ENCODE measurements around the gene BPIFB1. TPM values are rescaled to one million over a fixed set of nuclear protein-coding genes. Genes with fewer than 3 reads are reported as not detected.

BPIFB1 gene
- total RNA-seq, 1 donor from 2014 or later = not detected

GRCh38 chr20:33328157-33329137, 45.4 kb downstream of the BPIFB1 start:
- no peak for TF ChIP-seq CTCF (conservative IDR thresholded peaks at IDR 0.05; ENCODE audit: low read depth, low read length)
- DNase-seq (ENCODE audit: low read depth) = no peak
- no peak overlapping the region for H3K4me3 ChIP-seq (ENCODE audit: low read depth, low read length)

- H3K4me3 ChIP-seq (ENCODE audit: low read depth, low read length) = no peak overlapping the region
- TF ChIP-seq CTCF (conservative IDR thresholded peaks at IDR 0.05; ENCODE audit: low read depth, low read length) = no peak
- DNase-seq (ENCODE audit: low read depth) = no peak
Observed at GRCh38 chr20:33332905-33333456, 50.0 kb downstream of the BPIFB1 start.

GRCh38 chr20:33333616-33334015, 50.6 kb downstream of the BPIFB1 start:
- no peak for TF ChIP-seq CTCF (conservative IDR thresholded peaks at IDR 0.05; ENCODE audit: low read depth, low read length)
- H3K4me3 ChIP-seq (ENCODE audit: low read depth, low read length) = no peak overlapping the region
- no peak for DNase-seq (ENCODE audit: low read depth)

GRCh38 chr20:33334111-33334510, 51.1 kb downstream of the BPIFB1 start:
- no peak overlapping the region for H3K4me3 ChIP-seq (ENCODE audit: low read depth, low read length)
- TF ChIP-seq CTCF (conservative IDR thresholded peaks at IDR 0.05; ENCODE audit: low read depth, low read length) = no peak
- no peak for DNase-seq (ENCODE audit: low read depth)

GRCh38 chr20:33336375-33336774, 53.4 kb downstream of the BPIFB1 start:
- no peak for DNase-seq (ENCODE audit: low read depth)
- H3K4me3 ChIP-seq (ENCODE audit: low read depth, low read length) = no peak overlapping the region
- no peak for TF ChIP-seq CTCF (conservative IDR thresholded peaks at IDR 0.05; ENCODE audit: low read depth, low read length)

GRCh38 chr20:33337119-33337518, 54.1 kb downstream of the BPIFB1 start:
- no peak for TF ChIP-seq CTCF (conservative IDR thresholded peaks at IDR 0.05; ENCODE audit: low read depth, low read length)
- no peak for DNase-seq (ENCODE audit: low read depth)
- H3K4me3 ChIP-seq (ENCODE audit: low read depth, low read length) = no peak overlapping the region

Measured in epithelial cell of proximal tubule (primary cell).